Erythroblast (primary cell): ENCODE results near the gene PRDM2.

Source experiments
- DNase-seq, 2 experiments: peaks; one replicate each; lab custom pipeline; 2025; lab: John Stamatoyannopoulos, UW
- GATA1 ChIP-seq: IDR thresholded peaks from 2 replicates; pipeline ENCODE4 v1.6.1; 2011; ENCODE audit warnings: low read depth, mild to moderate bottlenecking, control low read depth, low read length, moderate library complexity
- POLR2A ChIP-seq: IDR thresholded peaks from 2 replicates; pipeline ENCODE4 v1.6.1; 2011; ENCODE audit warnings: mild to moderate bottlenecking, low read length

Gene PRDM2

GRCh38 chr1:13823126-13823880 is 123.3 kb downstream of the PRDM2 start:
- no peak for TF ChIP-seq POLR2A
- no peak for TF ChIP-seq GATA1
- DNase-seq: no peak

DNA sequence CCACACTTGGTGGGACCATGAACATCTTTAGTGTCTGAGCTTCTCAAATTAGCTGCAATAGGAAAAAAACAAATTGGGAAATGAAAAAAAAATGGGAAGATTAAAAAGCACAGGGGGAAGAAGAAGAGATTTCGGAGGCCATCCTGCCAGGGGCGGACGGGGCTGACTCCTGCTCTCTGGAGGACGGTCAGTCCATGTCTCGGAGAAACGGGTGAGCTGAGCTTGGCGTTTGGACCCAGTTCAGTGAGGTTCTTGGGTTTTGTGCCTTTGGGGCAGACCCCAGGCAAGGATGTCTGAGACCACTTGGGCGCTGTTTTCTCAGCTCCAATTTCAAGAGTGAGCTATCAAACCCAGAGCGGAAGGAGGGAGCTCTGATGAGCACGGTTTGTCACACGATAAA is 123.9 kb downstream of the PRDM2 start:
- no peak for TF ChIP-seq POLR2A
- no peak for DNase-seq

DNA sequence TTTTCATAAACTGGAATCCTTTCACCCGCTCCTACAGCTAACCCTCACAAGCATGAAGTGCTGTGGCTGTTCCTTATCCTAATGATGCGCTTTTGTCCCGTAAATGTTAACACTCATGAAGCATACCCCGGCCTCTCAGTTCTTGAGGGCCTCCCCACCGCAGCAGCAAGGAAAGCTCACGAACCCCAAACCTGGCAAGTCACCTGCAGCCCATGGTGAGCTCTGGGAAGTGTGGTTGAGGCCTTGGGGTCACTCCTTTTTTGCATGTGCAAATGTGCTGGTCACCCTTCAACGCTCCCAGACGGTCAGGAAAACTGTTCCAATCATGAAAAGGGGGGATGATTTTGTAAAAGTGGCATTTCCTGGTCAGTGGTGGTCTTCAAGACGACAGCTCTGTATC is 124.6 kb downstream of the PRDM2 start:
- TF ChIP-seq POLR2A (no peak), GATA1 (no peak)
- DNase-seq: no peak

- TF ChIP-seq POLR2A (no peak), GATA1 (no peak)
- DNase-seq: no peak
Observed at GRCh38 chr1:13825033-13825432, 125.0 kb downstream of the PRDM2 start.

- TF ChIP-seq POLR2A: no peak
- TF ChIP-seq GATA1: no peak
- no peak for DNase-seq
Observed at GRCh38 chr1:13826009-13826408, 126.0 kb downstream of the PRDM2 start.

- DNase-seq: no peak
- TF ChIP-seq GATA1 (no peak), POLR2A (no peak)
Observed at GRCh38 chr1:13826591-13826990, 126.6 kb downstream of the PRDM2 start.

GRCh38 chr1:13828454-13829151 is 128.6 kb downstream of the PRDM2 start:
- peak in 1 of 2 experiments; percentile 35 for DNase-seq
- no peak for TF ChIP-seq POLR2A
- no peak for TF ChIP-seq GATA1

DNA sequence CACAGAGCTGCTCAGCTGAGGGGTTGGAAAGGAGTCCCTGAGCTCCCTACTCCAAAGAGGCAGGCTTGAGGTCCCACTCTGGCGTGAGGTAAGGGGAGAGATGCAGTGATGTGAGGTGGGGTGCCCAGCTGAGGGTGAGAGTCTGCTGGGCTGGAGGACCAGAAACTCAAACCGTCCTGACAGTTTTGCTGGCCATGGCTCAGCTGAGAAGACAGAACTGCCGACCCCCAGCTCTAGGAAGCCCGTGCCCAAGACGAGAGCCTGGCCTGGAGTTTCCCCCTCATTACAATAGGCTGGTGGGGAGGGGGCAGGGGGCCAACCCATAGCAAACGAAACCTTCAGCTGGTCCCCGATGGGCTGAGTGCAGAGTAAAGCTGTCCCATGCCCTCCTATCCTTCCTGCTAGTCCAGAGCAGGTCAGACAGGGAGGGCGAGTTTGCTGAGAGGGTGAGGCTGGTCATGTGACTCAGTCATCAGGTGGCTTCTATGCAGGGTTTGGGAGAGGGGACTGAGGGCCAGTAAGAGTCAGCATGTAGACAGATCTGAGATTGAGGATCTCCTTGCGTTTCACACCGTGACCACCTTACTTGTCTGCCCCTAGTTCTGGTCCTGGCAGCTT is 129.3 kb downstream of the PRDM2 start:
- TF ChIP-seq GATA1 (no peak), POLR2A (no peak)
- DNase-seq: no peak

DNA sequence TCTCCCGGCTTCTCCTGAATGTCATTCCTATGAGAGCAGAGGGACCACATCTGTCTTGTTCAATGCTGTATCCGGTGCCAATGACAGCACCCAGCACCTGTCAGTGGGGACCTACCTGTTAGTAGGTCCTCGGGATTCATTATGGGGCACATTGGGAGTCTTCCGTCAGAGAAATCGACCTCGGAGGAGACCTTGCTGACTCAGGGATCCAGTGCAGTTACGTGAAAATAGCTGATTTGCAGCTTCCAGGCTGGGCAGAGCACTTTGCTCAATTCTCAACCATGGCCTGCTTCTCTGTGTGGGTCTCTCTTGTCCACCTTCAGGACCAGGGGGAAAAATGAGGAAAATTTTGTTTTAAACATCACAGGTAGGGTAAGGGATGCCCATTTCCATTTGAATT is 130.2 kb downstream of the PRDM2 start:
- DNase-seq: no peak
- TF ChIP-seq GATA1 (no peak), POLR2A (no peak)

DNA sequence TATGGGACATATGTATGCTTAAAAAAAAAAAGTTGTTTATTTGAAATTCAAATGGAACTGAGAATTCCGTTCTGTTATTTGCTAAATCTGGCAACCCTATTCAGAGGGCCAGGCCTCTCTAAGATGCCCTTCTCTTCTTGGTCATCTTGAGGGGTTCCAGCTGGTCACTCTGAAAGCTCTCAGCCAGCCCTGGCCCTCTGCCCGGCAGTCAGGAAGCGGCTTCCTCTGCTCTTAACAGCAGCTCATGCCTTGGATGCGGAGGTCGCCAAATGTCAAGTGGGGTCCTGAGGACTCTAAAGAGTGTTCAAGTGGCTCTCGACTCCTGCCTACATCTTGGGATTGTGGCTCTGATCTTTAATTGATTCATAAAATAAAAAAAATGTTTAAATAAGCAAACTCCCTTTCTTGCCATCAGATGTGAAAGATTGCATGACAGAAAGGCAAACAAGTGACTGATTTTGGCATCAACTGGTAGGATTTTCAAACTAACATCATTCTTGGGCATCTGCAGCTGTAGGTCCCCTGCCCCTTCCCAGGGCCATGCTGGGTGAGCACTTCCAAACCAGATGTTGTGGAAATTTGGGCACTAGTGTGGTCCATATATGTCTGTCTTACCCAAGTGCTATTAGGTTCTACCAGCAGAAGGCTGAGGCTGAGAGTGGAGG is 130.8 kb downstream of the PRDM2 start:
- no peak for DNase-seq
- TF ChIP-seq POLR2A (no peak), GATA1 (no peak)

GRCh38 chr1:13832100-13832499 is 132.1 kb downstream of the PRDM2 start:
- DNase-seq: no peak
- TF ChIP-seq POLR2A: no peak
- no peak for TF ChIP-seq GATA1

DNA sequence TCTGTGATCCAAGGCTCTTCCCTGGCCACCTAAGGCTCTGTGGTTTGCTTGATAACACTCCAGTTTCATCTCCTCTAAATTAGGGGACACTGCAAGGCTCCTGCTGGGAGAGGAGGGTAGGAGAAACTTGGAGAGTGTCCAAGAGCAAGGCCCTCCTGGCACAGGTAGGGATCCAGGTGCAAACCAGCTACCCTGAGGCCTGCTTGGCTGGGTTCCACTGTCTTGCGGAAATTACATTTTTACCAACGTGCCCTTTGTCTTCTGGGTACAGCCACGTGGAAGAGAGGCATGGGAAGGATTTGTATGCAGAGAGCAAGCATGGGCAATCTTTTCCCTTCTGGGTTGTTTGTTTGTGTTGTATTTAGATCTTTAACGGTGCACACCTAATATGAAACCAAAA is 132.5 kb downstream of the PRDM2 start:
- DNase-seq: no peak
- TF ChIP-seq GATA1: no peak
- TF ChIP-seq POLR2A: no peak

GRCh38 chr1:13836136-13836535 is 136.1 kb downstream of the PRDM2 start:
- TF ChIP-seq GATA1: no peak
- TF ChIP-seq POLR2A: no peak
- no peak for DNase-seq

DNA sequence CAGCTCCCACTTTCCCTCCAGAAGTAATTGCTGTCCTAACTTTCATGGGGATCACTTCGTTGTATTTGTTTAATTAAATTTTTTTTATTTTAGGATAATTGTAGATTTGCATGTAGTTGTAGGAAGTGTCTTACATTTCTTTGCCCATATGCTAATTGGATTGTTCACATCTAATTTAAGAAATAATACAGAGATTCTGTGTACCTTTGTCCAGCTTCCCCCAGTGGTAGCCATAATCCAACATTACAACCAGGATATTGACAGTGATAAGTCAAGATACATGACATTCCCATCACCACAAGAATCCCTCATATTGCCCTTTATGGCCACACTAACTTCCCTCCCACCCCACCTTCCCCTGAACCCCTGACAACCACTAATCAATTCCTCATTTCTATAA is 136.6 kb downstream of the PRDM2 start:
- DNase-seq: no peak
- TF ChIP-seq POLR2A (no peak), GATA1 (no peak)

- no peak for DNase-seq
- no peak for TF ChIP-seq GATA1
- no peak for TF ChIP-seq POLR2A
Observed at GRCh38 chr1:13838236-13838635, 138.2 kb downstream of the PRDM2 start.
